Adrenal gland (tissue), 12 donors: Measurements from ENCODE around the gene HOXC11. TPM values are rescaled to one million over a fixed set of nuclear protein-coding genes. Genes with fewer than 3 reads are reported as not detected.

Experiments
- DNase-seq, 7 donors: peaks; one replicate each; pipeline ENCODE4 v3.0.0-alpha.2; 2019 to 2020
- H3K27ac ChIP-seq, 5 donors: fragments of 200-600 bp; sonication (generic) in 4 of 5; 1 replicate in 3 of 5; 2 replicates in 2 of 5; pipeline versions ENCODE4 v1.5.1 to v1.8.0; 2016 to 2020; ENCODE audit warnings: mild to moderate bottlenecking in 1 of 5
- H3K27me3 ChIP-seq: fragments of 200-600 bp; 2 replicates; pipeline ENCODE4 v1.8.0; 2021
- H3K36me3 ChIP-seq, 2 donors: fragments of 200-600 bp; replicated peaks in 1 of 2; 1 replicate in 1 of 2; 2 replicates in 1 of 2; pipeline versions ENCODE4 v1.5.1 to v1.8.0; 2018 to 2022
- H3K4me1 ChIP-seq, 2 donors: fragments of 200-600 bp; replicated peaks in 1 of 2; 1 replicate in 1 of 2; 2 replicates in 1 of 2; pipeline versions ENCODE4 v1.5.1 to v1.8.0; 2018 to 2021
- H3K4me3 ChIP-seq, 4 donors: fragments of 200-600 bp; sonication (generic) in 3 of 4; one replicate each; pipeline ENCODE4 v1.5.1; 2016 to 2018
- H3K9me3 ChIP-seq, 3 donors: fragments of 200-600 bp; sonication (generic) in 1 of 3; replicated peaks in 1 of 3; 1 replicate in 2 of 3; 2 replicates in 1 of 3; pipeline versions ENCODE4 v1.5.1 to v1.8.0; 2016 to 2021
- CTCF ChIP-seq, 6 experiments: fragments of 450-650 bp in 4 of 6; fragments of 200-600 bp in 2 of 6; sonication (generic) in 1 of 6; IDR thresholded peaks; 1 replicate in 5 of 6; 2 replicates in 1 of 6; pipeline versions ENCODE4 v1.5.1 to v1.8.0; 2016 to 2021; ENCODE audit warnings: antibody characterized with exemption in 6 of 6, mild to moderate bottlenecking in 2 of 6, moderate library complexity in 1 of 6
- POLR2A ChIP-seq, 2 donors: fragments of 450-650 bp; IDR thresholded peaks; one replicate each; pipeline ENCODE4 v1.6.1; 2017; ENCODE audit warnings: antibody characterized with exemption in 2 of 2, mild to moderate bottlenecking in 2 of 2, moderate library complexity in 1 of 2
- WGBS, 4 donors: extraction: QIAGEN DNeasy Blood & Tissue Kit in 2 of 4; methylation state at CpG; one replicate each; pipeline versions ENCODE4 v1.1.5 to v1.1.7; 2013 to 2017; 5-methylcytosine and 5-hydroxymethylcytosine counted together
- intact Hi-C, 2 donors: fragments of 100-400 bp; cut with DNase I; formaldehyde crosslinking; loops; one replicate each; pipeline versions ENCODE4 v1.14.1 to v1.15.0; 2022 to 2023
- polyA plus RNA-seq, 3 donors: library from polyadenylated mRNA; stranded (reverse); fragments of 200-250 nt in 2 of 3; fragments of 350-450 nt in 1 of 3; fragmentation: Illumina TruSeq in 1 of 3; extraction: RNeasy Lipid Tissue Mini Kit (QIAGEN cat#74804) in 1 of 3; gene quantifications; one replicate each; pipeline ENCODE4 v1.2.3, GENCODE V29; 2013 to 2014
- total RNA-seq, 9 donors: library from RNA; depleted of rRNA in 4 of 9; stranded (reverse); fragments of >200 nt in 4 of 9; fragments of 120-200 nt in 1 of 9; fragmentation: NEBNext Ultra II Directional in 1 of 9; extraction: Animal tissue kit (Norgen Biotek cat#: 25700) in 1 of 9; gene quantifications; one replicate each; pipeline versions ENCODE4 v1.1.0 to v1.2.4, GENCODE V29; 2013 to 2023
- donor health status: healthy with polysubstance abuse.
- donor health status: Bipolar disorder and iron deficiency.
- donor health status: DM: yes; HTN: yes; CAD: no.
- donor health status: DM: no; HTN: no; CAD: no.
- donor health status: DM: no; HTN: no; CAD: no.
- donor health status: DM: yes; HTN: yes; CAD: no.

Gene HOXC11
- total and polyA plus RNA-seq, 12 donors, result not detected

- intact Hi-C loops, result no loop called here
- Histone ChIP-seq H3K27me3 (peaks cover 89% of the 10 kb centered on the region), H3K27ac (no peak overlapping the region), H3K4me3 (no peak overlapping the region), H3K4me1 (peaks cover 9 to 19% of the 10 kb centered on the region in 2 donors), H3K9me3 (no peaks in the 10 kb centered on the region), H3K36me3 (no peaks in the 10 kb centered on the region)
- WGBS, 4 donors, result 9 to 17% (median 14%) methylated on average over 26 to 31 of the region's 31 CpGs
- TF ChIP-seq POLR2A (IDR thresholded peaks at IDR 0.05) (no peak), CTCF (IDR thresholded peaks at IDR 0.05) (no peak)
- DNase-seq, result no peak
Observed at GRCh38 chr12:53975479-53976152, 2.7 kb downstream of the HOXC11 start.

GRCh38 chr12:53976172-53976822 is 3.4 kb downstream of the HOXC11 start:
- Histone ChIP-seq H3K27me3 (peaks cover 89% of the 10 kb centered on the region), H3K4me1 (peaks cover 9 to 19% of the 10 kb centered on the region in 2 donors), H3K4me3 (no peak overlapping the region), H3K36me3 (no peaks in the 10 kb centered on the region), H3K27ac (no peak overlapping the region), H3K9me3 (no peaks in the 10 kb centered on the region)
- WGBS, 4 donors, result 25 to 30% (median 26%) methylated on average over 21 of the region's 21 CpGs
- TF ChIP-seq CTCF (IDR thresholded peaks at IDR 0.05) (no peak), POLR2A (IDR thresholded peaks at IDR 0.05) (no peak)
- intact Hi-C loops, result no loop called here
- DNase-seq, result no peak

- no peak overlapping the region for H3K4me3 ChIP-seq
- no peak overlapping the region for H3K27ac ChIP-seq
- peaks cover 89% of the 10 kb centered on the region for H3K27me3 ChIP-seq
- no peaks in the 10 kb centered on the region for H3K9me3 ChIP-seq
- H3K36me3 ChIP-seq, result no peaks in the 10 kb centered on the region
- no peak for TF ChIP-seq CTCF (IDR thresholded peaks at IDR 0.05)
- no peak for TF ChIP-seq POLR2A (IDR thresholded peaks at IDR 0.05)
- intact Hi-C loops, result no loop called here
- WGBS, 4 donors, result 13 to 20% (median 15%) methylated on average over 8 to 9 of the region's 9 CpGs
- H3K4me1 ChIP-seq, result peaks cover 9 to 19% of the 10 kb centered on the region in 2 donors
- no peak for DNase-seq
Observed at GRCh38 chr12:53976823-53977595, 4.1 kb downstream of the HOXC11 start.
